Transverse colon (tissue), 4 donors: ENCODE measurements around the gene APBB1IP.

Experiments used
- EP300 ChIP-seq: sonication (generic); formaldehyde crosslinking; IDR thresholded peaks from one replicate; pipeline ENCODE4 v1.6.1; 2017; ENCODE audit warnings: antibody characterized with exemption, low read depth
- POLR2A ChIP-seq: fragments of 450-650 bp; IDR thresholded peaks from one replicate; pipeline ENCODE4 v1.6.1; 2016; ENCODE audit warnings: antibody characterized with exemption, mild to moderate bottlenecking, moderate library complexity
- POLR2AphosphoS5 ChIP-seq, 3 donors: sonication (generic); formaldehyde crosslinking; IDR thresholded peaks; one replicate each; pipeline ENCODE4 v1.6.1; 2016; ENCODE audit warnings: antibody characterized with exemption in 3 of 3
- TF ChIP-seq, protein P1 (sequence below), 5 experiments: fragments of 200-600 bp in 3 of 5; fragments of 450-650 bp in 2 of 5; sonication (generic) in 3 of 5; IDR thresholded peaks; 1 replicate in 2 of 5; 2 replicates in 3 of 5; pipeline ENCODE4 v1.5.1; 2016 to 2017; ENCODE audit warnings: antibody characterized with exemption in 5 of 5, inconsistent platforms in 3 of 5, mild to moderate bottlenecking in 2 of 5, moderate library complexity in 1 of 5

- TF ChIP-seq, protein P1, sequence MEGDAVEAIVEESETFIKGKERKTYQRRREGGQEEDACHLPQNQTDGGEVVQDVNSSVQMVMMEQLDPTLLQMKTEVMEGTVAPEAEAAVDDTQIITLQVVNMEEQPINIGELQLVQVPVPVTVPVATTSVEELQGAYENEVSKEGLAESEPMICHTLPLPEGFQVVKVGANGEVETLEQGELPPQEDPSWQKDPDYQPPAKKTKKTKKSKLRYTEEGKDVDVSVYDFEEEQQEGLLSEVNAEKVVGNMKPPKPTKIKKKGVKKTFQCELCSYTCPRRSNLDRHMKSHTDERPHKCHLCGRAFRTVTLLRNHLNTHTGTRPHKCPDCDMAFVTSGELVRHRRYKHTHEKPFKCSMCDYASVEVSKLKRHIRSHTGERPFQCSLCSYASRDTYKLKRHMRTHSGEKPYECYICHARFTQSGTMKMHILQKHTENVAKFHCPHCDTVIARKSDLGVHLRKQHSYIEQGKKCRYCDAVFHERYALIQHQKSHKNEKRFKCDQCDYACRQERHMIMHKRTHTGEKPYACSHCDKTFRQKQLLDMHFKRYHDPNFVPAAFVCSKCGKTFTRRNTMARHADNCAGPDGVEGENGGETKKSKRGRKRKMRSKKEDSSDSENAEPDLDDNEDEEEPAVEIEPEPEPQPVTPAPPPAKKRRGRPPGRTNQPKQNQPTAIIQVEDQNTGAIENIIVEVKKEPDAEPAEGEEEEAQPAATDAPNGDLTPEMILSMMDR (IDR thresholded peaks at IDR 0.05): no peak
- TF ChIP-seq POLR2AphosphoS5 (IDR thresholded peaks at IDR 0.05): no peak
- no peak for TF ChIP-seq POLR2A
- no peak for TF ChIP-seq EP300
These were observed 2.3 kb upstream of the APBB1IP start for GRCh38 chr10:26435852-26436251.
